ENCODE results near the gene TIGD7.

The TIGD7 gene

DNA sequence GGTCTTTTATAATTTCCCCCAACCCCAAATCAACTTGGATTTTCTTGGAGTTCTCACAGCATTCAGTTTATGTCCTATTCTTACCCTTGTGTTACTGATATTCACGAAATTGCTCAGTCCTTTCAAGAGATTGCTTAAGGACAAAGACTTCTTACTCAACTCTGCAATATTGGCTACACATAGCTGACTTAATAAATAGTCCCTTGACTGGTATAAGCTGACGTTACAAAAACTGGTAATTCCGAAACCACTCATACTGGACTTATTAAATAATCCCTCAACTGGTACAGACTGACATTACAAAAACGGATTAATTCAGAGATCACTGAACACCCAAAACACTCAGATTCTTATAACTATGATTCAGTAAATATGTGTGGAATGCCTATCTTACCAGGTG lies 860 bp downstream of the TIGD7 start:
- TF ChIP-seq, protein P1, sequence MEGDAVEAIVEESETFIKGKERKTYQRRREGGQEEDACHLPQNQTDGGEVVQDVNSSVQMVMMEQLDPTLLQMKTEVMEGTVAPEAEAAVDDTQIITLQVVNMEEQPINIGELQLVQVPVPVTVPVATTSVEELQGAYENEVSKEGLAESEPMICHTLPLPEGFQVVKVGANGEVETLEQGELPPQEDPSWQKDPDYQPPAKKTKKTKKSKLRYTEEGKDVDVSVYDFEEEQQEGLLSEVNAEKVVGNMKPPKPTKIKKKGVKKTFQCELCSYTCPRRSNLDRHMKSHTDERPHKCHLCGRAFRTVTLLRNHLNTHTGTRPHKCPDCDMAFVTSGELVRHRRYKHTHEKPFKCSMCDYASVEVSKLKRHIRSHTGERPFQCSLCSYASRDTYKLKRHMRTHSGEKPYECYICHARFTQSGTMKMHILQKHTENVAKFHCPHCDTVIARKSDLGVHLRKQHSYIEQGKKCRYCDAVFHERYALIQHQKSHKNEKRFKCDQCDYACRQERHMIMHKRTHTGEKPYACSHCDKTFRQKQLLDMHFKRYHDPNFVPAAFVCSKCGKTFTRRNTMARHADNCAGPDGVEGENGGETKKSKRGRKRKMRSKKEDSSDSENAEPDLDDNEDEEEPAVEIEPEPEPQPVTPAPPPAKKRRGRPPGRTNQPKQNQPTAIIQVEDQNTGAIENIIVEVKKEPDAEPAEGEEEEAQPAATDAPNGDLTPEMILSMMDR (conservative IDR thresholded peaks at IDR 0.05; ENCODE audit: control insufficient read depth, insufficient read depth, low read depth, low read length): no peak
- H3K4me3 ChIP-seq (ENCODE audit: control insufficient read depth, low read depth, low read length): peak overlapping the region; percentile 66

DNA sequence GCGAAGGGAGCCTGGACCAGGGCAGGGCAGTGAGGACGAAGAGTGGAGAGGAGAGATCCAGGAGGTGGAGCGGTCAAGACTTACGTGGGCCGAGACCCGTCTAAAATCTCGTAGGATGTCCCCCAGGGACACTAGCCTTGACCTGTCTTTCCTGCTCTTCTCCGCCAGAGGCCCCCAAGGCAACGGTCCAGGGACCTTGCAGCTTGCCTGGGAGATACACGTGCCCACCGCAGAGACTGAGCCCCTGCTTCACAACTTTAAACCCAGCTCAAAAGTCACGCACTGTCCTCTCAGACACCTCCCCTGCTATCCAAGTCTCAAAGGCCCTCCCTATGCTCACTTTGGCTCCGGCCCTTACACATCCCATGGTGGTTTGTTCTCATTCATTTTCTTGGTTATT lies 9.4 kb downstream of the TIGD7 start:
- H3K4me3 ChIP-seq (ENCODE audit: control insufficient read depth, low read depth, low read length): no peak overlapping the region
- TF ChIP-seq, protein P1 (conservative IDR thresholded peaks at IDR 0.05; ENCODE audit: control insufficient read depth, insufficient read depth, low read depth, low read length): no peak
- DNase-seq (ENCODE audit: low read depth): no peak

More for the DNA sequence above, 860 bp downstream of the TIGD7 start:
- peak; percentile 31 for DNase-seq (ENCODE audit: low read depth)

DNA sequence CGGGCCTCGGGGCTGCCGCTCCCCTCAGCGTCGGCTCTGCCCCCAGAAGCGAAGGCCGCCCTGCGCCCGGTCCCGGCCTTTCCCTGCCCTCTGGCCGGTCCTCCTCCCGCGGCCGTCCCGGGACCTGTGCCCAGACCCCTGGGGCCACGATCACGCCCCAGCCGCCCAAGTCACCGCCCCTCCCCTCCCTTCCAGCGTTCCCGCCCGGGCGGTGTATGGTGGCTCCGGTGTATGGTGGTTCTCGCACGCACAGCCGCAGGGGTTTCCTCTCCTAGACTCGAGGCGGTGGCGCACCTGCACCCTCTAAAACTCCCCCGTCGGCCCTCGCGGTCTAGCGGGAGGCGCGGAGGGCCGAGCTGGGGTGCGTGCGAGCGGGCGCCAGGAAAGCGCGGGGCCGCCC lies 10.0 kb downstream of the TIGD7 start:
- TF ChIP-seq, protein P1 (conservative IDR thresholded peaks at IDR 0.05; ENCODE audit: control insufficient read depth, insufficient read depth, low read depth, low read length): no peak

DNA sequence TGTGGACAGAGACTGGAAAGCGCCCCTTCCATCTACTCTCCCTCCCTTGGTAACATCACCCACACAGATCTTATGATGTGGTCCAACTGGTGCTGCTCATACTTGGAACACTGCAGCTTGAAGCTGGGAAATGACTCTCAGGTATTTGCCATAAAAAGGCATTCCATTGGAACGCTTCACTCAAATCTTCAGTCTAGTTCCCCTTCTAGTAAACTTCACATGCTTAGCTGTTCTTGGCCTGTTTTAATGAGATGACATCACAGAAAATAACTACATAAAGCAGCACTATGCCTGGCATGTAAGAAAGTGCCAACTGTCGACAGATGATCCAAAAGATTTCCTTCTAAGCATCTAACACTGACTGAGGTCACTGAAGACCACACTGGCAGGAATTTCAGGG lies 12.6 kb downstream of the TIGD7 start:
- TF ChIP-seq, protein P1 (conservative IDR thresholded peaks at IDR 0.05; ENCODE audit: control insufficient read depth, insufficient read depth, low read depth, low read length): no peak
- H3K4me3 ChIP-seq (ENCODE audit: control insufficient read depth, low read depth, low read length): no peak overlapping the region
- no peak for DNase-seq (ENCODE audit: low read depth)

More for the DNA sequence above, 10.0 kb downstream of the TIGD7 start:
- H3K4me3 ChIP-seq (ENCODE audit: control insufficient read depth, low read depth, low read length): no peak overlapping the region
- no peak for DNase-seq (ENCODE audit: low read depth)

DNA sequence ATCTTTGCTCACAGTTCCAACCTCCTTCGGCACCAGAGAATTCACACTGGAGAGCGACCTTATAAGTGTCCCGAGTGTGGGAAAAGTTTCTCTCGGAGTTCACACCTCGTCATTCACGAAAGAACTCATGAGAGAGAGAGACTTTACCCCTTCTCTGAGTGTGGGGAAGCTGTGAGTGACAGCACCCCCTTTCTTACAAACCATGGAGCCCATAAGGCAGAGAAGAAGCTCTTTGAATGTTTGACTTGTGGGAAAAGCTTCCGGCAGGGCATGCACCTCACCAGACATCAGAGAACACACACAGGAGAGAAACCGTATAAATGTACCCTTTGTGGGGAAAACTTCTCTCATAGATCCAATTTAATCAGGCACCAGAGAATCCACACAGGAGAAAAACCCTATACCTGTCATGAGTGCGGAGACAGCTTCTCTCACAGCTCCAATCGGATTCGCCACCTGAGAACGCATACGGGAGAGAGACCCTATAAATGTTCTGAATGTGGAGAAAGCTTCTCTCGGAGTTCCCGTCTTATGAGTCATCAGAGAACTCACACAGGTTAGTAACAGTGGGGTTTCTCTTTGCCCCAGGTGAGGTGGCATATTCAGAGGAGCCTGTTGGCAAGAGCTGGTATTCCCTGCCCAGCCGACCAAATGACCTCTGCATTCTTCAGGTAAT lies 15.1 kb downstream of the TIGD7 start:
- TF ChIP-seq, protein P1 (conservative IDR thresholded peaks at IDR 0.05; ENCODE audit: control insufficient read depth, insufficient read depth, low read depth, low read length): no peak
- H3K4me3 ChIP-seq (ENCODE audit: control insufficient read depth, low read depth, low read length): no peak overlapping the region

DNA sequence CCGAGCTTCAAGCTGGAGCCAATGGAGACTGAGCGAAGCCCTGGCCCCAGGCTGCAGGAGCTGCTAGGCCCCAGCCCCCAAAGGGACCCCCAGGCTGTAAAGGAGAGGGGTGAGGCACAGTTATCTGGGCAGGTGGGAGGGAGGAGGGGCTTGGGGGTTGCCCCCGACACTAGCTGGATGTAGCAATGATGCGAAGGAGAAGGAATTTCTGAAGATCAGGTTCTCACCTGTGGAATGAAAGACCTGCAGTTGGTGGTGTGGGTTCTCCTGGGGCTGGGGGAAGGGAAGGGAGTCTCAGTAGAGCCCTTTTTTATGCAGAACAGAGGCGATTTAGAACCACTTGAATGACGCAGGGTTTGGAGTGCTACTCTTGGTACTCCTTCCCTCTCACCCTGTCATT lies 20.1 kb downstream of the TIGD7 start:
- peak overlapping the region; percentile 90 for H3K4me3 ChIP-seq (ENCODE audit: control insufficient read depth, low read depth, low read length)
- DNase-seq (ENCODE audit: low read depth): no peak
- TF ChIP-seq, protein P1 (conservative IDR thresholded peaks at IDR 0.05; ENCODE audit: control insufficient read depth, insufficient read depth, low read depth, low read length): no peak

More for the DNA sequence above, 15.1 kb downstream of the TIGD7 start:
- DNase-seq (ENCODE audit: low read depth): no peak
